ENCODE results near the gene SCNN1B.
A peak's percentile ranks its signal among the peaks of the same experiment; 100 is the strongest.

SCNN1B gene

GRCh38 chr16:23303685-23304084 is 1.6 kb downstream of the SCNN1B start:
- Histone ChIP-seq H3K27me3 (ENCODE audit: low read length) (no peaks in the 10 kb centered on the region), H3K9me3 (ENCODE audit: insufficient read depth, low read length) (no peaks in the 10 kb centered on the region), H3K4me3 (ENCODE audit: insufficient read depth, low read length, poor library complexity, severe bottlenecking) (no peak overlapping the region), H4K20me1 (ENCODE audit: low read depth, low read length) (no peaks in the 10 kb centered on the region), H3K36me3 (ENCODE audit: low read length) (no peaks in the 10 kb centered on the region), H3K9me2 (replicated peaks; ENCODE audit: insufficient read depth, low read length) (no peaks in the 10 kb centered on the region), H3K79me2 (ENCODE audit: insufficient read depth, low read length) (no peaks in the 10 kb centered on the region), H3K4me2 (ENCODE audit: low read depth, low read length, poor library complexity, severe bottlenecking) (peak overlapping the region; percentile 68), H3K27ac (ENCODE audit: low read depth, low read length) (no peak overlapping the region), H2AFZ (ENCODE audit: low read depth, low read length, severe bottlenecking) (no peak overlapping the region), H3K9ac (ENCODE audit: low read length) (peak overlapping the region; percentile 73; the same call in 1 of the 2 replicates), H3F3A (ENCODE audit: insufficient read depth) (peaks cover 6% of the 10 kb centered on the region)
- TF ChIP-seq EZH2phosphoT487 (conservative IDR thresholded peaks at IDR 0.05; ENCODE audit: low read length) = no peak
- TF ChIP-seq, protein P1, sequence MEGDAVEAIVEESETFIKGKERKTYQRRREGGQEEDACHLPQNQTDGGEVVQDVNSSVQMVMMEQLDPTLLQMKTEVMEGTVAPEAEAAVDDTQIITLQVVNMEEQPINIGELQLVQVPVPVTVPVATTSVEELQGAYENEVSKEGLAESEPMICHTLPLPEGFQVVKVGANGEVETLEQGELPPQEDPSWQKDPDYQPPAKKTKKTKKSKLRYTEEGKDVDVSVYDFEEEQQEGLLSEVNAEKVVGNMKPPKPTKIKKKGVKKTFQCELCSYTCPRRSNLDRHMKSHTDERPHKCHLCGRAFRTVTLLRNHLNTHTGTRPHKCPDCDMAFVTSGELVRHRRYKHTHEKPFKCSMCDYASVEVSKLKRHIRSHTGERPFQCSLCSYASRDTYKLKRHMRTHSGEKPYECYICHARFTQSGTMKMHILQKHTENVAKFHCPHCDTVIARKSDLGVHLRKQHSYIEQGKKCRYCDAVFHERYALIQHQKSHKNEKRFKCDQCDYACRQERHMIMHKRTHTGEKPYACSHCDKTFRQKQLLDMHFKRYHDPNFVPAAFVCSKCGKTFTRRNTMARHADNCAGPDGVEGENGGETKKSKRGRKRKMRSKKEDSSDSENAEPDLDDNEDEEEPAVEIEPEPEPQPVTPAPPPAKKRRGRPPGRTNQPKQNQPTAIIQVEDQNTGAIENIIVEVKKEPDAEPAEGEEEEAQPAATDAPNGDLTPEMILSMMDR (IDR thresholded peaks at IDR 0.05; ENCODE audit: insufficient read depth, low read length, poor library complexity, severe bottlenecking) = no peak

- Histone ChIP-seq H3F3A (ENCODE audit: insufficient read depth) (peaks cover 6% of the 10 kb centered on the region), H3K9ac (ENCODE audit: low read length) (no peak overlapping the region), H3K4me2 (ENCODE audit: low read depth, low read length, poor library complexity, severe bottlenecking) (no peak overlapping the region), H3K27ac (ENCODE audit: low read depth, low read length) (no peak overlapping the region), H3K9me2 (replicated peaks; ENCODE audit: insufficient read depth, low read length) (no peaks in the 10 kb centered on the region), H3K27me3 (ENCODE audit: low read length) (no peaks in the 10 kb centered on the region), H3K36me3 (ENCODE audit: low read length) (no peaks in the 10 kb centered on the region), H2AFZ (ENCODE audit: low read depth, low read length, severe bottlenecking) (no peak overlapping the region), H3K4me3 (ENCODE audit: insufficient read depth, low read length, poor library complexity, severe bottlenecking) (no peak overlapping the region), H3K9me3 (ENCODE audit: insufficient read depth, low read length) (no peaks in the 10 kb centered on the region), H4K20me1 (ENCODE audit: low read depth, low read length) (no peaks in the 10 kb centered on the region), H3K79me2 (ENCODE audit: insufficient read depth, low read length) (no peaks in the 10 kb centered on the region)
- TF ChIP-seq EZH2phosphoT487 (conservative IDR thresholded peaks at IDR 0.05; ENCODE audit: low read length) = no peak
- TF ChIP-seq, protein P1 (IDR thresholded peaks at IDR 0.05; ENCODE audit: insufficient read depth, low read length, poor library complexity, severe bottlenecking) = no peak
Measured at GRCh38 chr16:23304620-23305019, 2.5 kb downstream of the SCNN1B start.

DNA sequence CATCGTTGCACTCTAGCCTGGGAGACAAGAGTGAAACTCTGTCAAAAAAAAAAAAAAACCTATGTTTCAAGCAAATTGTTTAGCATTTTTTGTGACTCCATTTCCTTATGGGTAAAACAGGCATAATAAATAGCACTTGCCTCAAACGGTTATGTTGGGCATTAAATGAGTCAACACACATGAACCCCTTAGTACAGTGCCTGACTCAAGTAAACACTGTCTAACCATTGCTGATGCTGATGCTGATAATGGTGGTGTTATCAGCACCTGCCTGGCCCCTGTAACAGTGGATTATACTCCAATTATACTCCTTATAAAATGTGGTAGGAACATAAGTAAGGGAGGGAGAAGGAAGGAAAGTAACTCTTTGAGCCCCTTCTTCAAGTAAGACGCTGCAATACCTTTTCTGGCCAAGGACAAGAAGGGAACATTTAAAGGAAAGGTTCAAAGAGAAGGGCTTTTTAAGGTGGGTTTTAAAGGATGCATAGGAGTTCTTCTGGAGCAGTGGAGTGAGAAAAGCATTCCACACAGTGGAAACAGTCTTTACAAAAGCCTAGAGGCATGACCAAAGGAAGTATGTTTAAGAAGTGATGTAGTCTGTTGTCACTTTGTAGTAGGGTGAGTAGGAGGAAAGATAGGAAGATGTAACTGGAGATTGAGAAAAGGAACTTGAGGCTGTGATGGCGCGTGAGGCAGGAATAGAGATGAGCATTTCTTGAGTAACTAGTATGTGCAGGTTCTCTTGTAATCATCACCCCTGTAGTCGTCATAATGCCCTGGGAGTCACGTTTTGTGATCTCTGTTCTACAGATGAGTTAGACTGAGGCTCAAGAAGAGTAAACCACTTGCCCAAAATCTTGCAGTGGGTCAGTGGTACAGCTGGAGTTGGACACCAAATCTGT is 4.3 kb downstream of the SCNN1B start:
- Histone ChIP-seq H3K9me2 (replicated peaks; ENCODE audit: insufficient read depth, low read length) (no peaks in the 10 kb centered on the region), H2AFZ (ENCODE audit: low read depth, low read length, severe bottlenecking) (no peak overlapping the region), H3K9me3 (ENCODE audit: insufficient read depth, low read length) (no peaks in the 10 kb centered on the region; the same call in 1 of the 2 replicates), H3K27ac (ENCODE audit: low read depth, low read length) (no peak overlapping the region), H4K20me1 (ENCODE audit: low read depth, low read length) (no peaks in the 10 kb centered on the region), H3K4me3 (ENCODE audit: insufficient read depth, low read length, poor library complexity, severe bottlenecking) (no peak overlapping the region), H3K4me2 (ENCODE audit: low read depth, low read length, poor library complexity, severe bottlenecking) (no peak overlapping the region), H3F3A (ENCODE audit: insufficient read depth) (no peaks in the 10 kb centered on the region), H3K79me2 (ENCODE audit: insufficient read depth, low read length) (no peaks in the 10 kb centered on the region), H3K36me3 (ENCODE audit: low read length) (peaks cover 7% of the 10 kb centered on the region), H3K27me3 (ENCODE audit: low read length) (no peaks in the 10 kb centered on the region), H3K9ac (ENCODE audit: low read length) (no peak overlapping the region)
- no peak for TF ChIP-seq EZH2phosphoT487 (conservative IDR thresholded peaks at IDR 0.05; ENCODE audit: low read length)
- TF ChIP-seq, protein P1 (IDR thresholded peaks at IDR 0.05; ENCODE audit: insufficient read depth, low read length, poor library complexity, severe bottlenecking) = no peak
